Chondrocyte (in vitro differentiated cells): ENCODE results near the gene ADAMTS10. TPM values are rescaled to one million over a fixed set of nuclear protein-coding genes. Genes with fewer than 3 reads are reported as not detected.

Source experiments
- DNase-seq: peaks from one replicate; pipeline ENCODE4 v3.0.0; 2021; ENCODE audit warnings: mixed read lengths, low spot score
- H3K27ac Mint-ChIP-seq: one replicate; pipeline ENCODE4 v1.8.0; 2021; ENCODE audit warnings: mild to moderate bottlenecking, moderate library complexity, mixed read lengths; ENCODE audit not compliant: unreplicated experiment
- H3K27me3 Mint-ChIP-seq: 2 replicates; pipeline ENCODE4 v1.8.0; 2021; ENCODE audit warnings: low read depth, mixed read lengths
- H3K36me3 Mint-ChIP-seq: 2 replicates; pipeline ENCODE4 v1.8.0; 2021; ENCODE audit warnings: low read depth, mixed read lengths
- H3K4me1 Mint-ChIP-seq: 2 replicates; pipeline ENCODE4 v1.8.0; 2021; ENCODE audit warnings: low read depth, mild to moderate bottlenecking, mixed read lengths
- H3K4me3 Mint-ChIP-seq: one replicate; pipeline ENCODE4 v1.8.0; 2021; ENCODE audit warnings: mild to moderate bottlenecking, moderate library complexity, mixed read lengths; ENCODE audit not compliant: unreplicated experiment
- H3K9me3 Mint-ChIP-seq: 2 replicates; pipeline ENCODE4 v1.8.0; 2021; ENCODE audit warnings: low read depth, mixed read lengths
- CTCF ChIP-seq: fragments of 200-600 bp; sonication (generic); IDR thresholded peaks from 2 replicates; pipeline ENCODE4 v1.5.0; 2021; ENCODE audit warnings: antibody characterized with exemption, mild to moderate bottlenecking, moderate library complexity
- total RNA-seq: library from RNA; stranded (reverse); gene quantifications from 3 replicates; pipeline ENCODE4 v1.2.1, GENCODE V29; 2021

Gene ADAMTS10
- total RNA-seq, 1 donor from 2014 or later = 73.6 TPM

GRCh38 chr19:8539621-8540149 is 70.8 kb downstream of the ADAMTS10 start:
- TF ChIP-seq CTCF = no peak
- Mint-ChIP-seq H3K4me1 (no peaks in the 10 kb centered on the region), H3K36me3 (peaks cover 2% of the 10 kb centered on the region), H3K4me3 (no peak overlapping the region), H3K27me3 (no peaks in the 10 kb centered on the region), H3K9me3 (no peaks in the 10 kb centered on the region), H3K27ac (no peak overlapping the region)
- no peak for DNase-seq

DNA sequence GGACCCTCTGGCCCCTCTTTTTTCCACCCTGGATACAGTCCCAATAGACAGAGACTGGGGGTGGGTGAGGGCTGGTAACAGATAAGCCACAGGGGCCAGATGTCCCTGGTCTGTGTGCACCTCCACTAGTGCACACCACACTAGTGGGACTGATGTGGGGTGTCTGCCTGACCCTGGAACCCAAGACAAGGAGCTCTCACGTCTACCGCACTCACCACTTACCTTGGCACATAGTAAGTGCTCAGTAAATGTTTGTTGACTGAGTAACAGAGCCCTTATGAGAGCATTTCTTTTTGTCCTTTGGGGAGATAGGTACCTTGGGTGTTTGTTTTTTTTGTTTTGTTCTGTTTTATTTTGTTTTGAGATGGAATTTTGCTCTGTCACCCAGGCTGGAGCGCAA is 73.4 kb downstream of the ADAMTS10 start:
- no peak for TF ChIP-seq CTCF
- H3K27ac Mint-ChIP-seq = no peak overlapping the region
- no peaks in the 10 kb centered on the region for H3K9me3 Mint-ChIP-seq
- no peak for DNase-seq
- H3K4me3 Mint-ChIP-seq = no peak overlapping the region
- H3K27me3 Mint-ChIP-seq = no peaks in the 10 kb centered on the region
- H3K4me1 Mint-ChIP-seq = no peaks in the 10 kb centered on the region
- peaks cover 2% of the 10 kb centered on the region for H3K36me3 Mint-ChIP-seq

GRCh38 chr19:8536282-8536681 is 74.2 kb downstream of the ADAMTS10 start:
- Mint-ChIP-seq H3K36me3 (no peaks in the 10 kb centered on the region), H3K27me3 (no peaks in the 10 kb centered on the region), H3K4me1 (no peaks in the 10 kb centered on the region), H3K4me3 (no peak overlapping the region), H3K27ac (no peak overlapping the region), H3K9me3 (no peaks in the 10 kb centered on the region)
- TF ChIP-seq CTCF = no peak
- no peak for DNase-seq

GRCh38 chr19:8532225-8532624 is 78.3 kb downstream of the ADAMTS10 start:
- DNase-seq = no peak
- Mint-ChIP-seq H3K4me3 (no peak overlapping the region), H3K4me1 (peaks cover 13% of the 10 kb centered on the region), H3K9me3 (no peaks in the 10 kb centered on the region), H3K27me3 (no peaks in the 10 kb centered on the region), H3K36me3 (peaks cover 6% of the 10 kb centered on the region), H3K27ac (no peak overlapping the region)
- no peak for TF ChIP-seq CTCF

- TF ChIP-seq CTCF = no peak
- no peak overlapping the region for H3K27ac Mint-ChIP-seq
- no peaks in the 10 kb centered on the region for H3K9me3 Mint-ChIP-seq
- peaks cover 20% of the 10 kb centered on the region for H3K4me1 Mint-ChIP-seq
- DNase-seq = no peak
- no peak overlapping the region for H3K4me3 Mint-ChIP-seq
- H3K27me3 Mint-ChIP-seq = no peaks in the 10 kb centered on the region
- H3K36me3 Mint-ChIP-seq = peaks cover 8% of the 10 kb centered on the region
Observed at GRCh38 chr19:8531470-8531869, 79.0 kb downstream of the ADAMTS10 start.

Other genes starting within 250 kb of the ADAMTS10 start
- 56.4 to 143 TPM (median 127 TPM) in 3 replicates for gene ANGPTL4, start 246.6 kb downstream of the ADAMTS10 start, total RNA-seq
- 96.4 to 106 TPM (median 104 TPM) in 3 replicates for gene RAB11B, start 220.4 kb downstream of the ADAMTS10 start, total RNA-seq
- 35.0 to 42.5 TPM (median 37.5 TPM) in 3 replicates for gene MARCHF2, start 197.4 kb downstream of the ADAMTS10 start, total RNA-seq
- 111 to 185 TPM (median 116 TPM) in 3 replicates for gene HNRNPM, start 165.7 kb downstream of the ADAMTS10 start, total RNA-seq
- gene PRAM1, start 108.1 kb downstream of the ADAMTS10 start, total RNA-seq = 0.20 to 0.46 TPM in 2 of 3 replicates, not detected in the other
- gene ZNF414, start 96.5 kb downstream of the ADAMTS10 start, total RNA-seq = 22.0 to 26.8 TPM (median 25.3 TPM) in 3 replicates
- 0.23 to 0.50 TPM in 2 of 3 replicates, not detected in the other for gene MYO1F, start 33.3 kb downstream of the ADAMTS10 start, total RNA-seq
- not detected in 3 replicates for gene NFILZ, start 19.9 kb upstream of the ADAMTS10 start, total RNA-seq
- not detected in 3 replicates for gene ACTL9, start 88.1 kb upstream of the ADAMTS10 start, total RNA-seq
- not detected in 3 replicates for gene OR2Z1, start 110.9 kb upstream of the ADAMTS10 start, total RNA-seq
- 15.2 to 18.4 TPM (median 15.5 TPM) in 3 replicates for gene ZNF558, start 221.6 kb upstream of the ADAMTS10 start, total RNA-seq
- gene MBD3L1, start 221.7 kb upstream of the ADAMTS10 start, total RNA-seq = not detected in 3 replicates